Lung microvascular endothelial cell (primary cell): ENCODE measurements around the gene LRRC63. TPM values are rescaled to one million over a fixed set of nuclear protein-coding genes. Genes with fewer than 3 reads are reported as not detected.
"Not testable (repeated sequence)": the region's sequence is repeated elsewhere in the genome, so short reads cannot be mapped to it uniquely, and the experiment has no call there.

ENCODE experiments used
- DNase-seq, 2 donors: peaks; one replicate each; pipeline versions ENCODE4 v3.0.0 to v3.0.0-alpha.2; 2010; ENCODE audit warnings: low read depth in 2 of 2
- total RNA-seq: library from RNA; depleted of rRNA; stranded (reverse); fragments of >200 nt; gene quantifications from 2 replicates; pipeline ENCODE4 v1.2.1, GENCODE V29; 2014

Gene LRRC63
- total RNA-seq, 1 donor from 2014 or later = under 0.01 TPM

DNA sequence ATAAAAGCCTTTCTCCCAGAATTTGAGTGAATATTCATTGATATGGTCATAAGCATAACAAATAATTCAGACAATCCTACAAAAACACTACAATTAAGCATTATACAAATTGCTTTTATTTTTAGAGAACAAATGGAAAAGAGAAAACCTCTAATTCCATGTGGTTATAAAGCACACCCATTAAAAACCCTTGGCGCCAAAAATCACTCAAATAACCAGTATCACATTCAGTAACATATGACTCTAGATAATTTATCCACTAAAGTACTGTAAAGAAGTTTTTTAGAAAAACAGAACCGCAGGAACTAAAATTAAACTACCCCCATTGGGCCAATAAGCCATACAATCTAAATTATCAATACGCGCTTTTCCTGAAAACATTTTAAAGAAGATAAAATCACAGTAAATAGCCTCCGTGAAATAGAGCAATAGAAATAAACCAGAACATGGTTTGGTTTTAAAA, 30.3 kb upstream of the LRRC63 start:
- DNase-seq = no peak

DNA sequence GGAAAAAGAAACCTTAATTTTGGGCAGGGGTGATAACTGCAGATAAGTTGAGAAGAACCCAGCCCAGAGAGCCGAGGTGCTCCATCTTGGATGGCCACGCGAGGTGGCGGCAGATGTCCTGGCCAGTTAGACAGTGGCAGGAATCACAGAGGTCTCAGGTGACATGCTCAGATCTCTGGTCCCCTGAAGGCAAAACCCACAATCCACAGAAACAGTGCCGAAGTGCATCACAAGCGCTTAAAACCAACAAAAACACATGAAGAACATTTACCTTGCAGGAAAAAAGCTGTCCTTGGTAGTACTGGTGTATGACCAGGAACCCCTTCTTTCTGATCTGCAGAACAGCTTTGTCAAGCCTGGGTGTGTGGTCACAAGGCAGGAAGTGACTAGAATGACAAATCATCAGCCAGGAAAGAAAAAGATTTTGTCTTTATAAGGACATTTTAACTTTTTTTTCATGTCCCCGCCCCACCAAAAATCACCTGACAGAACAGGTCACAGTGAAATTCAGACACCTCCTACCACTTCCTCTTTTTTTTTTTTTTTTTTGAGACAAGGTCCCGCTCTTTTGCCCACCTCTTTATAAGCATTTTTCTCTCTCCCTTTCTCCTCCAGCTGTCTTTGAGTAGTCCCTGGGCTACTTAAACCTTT, 29.8 kb upstream of the LRRC63 start, which contains the start of gene LCP1:
Gene LCP1 (minus strand): TSS at position 338 of the 651 bp plus-strand sequence. CDS start 22,515 bp downstream, outside the sequence.
- no peak for DNase-seq

DNA sequence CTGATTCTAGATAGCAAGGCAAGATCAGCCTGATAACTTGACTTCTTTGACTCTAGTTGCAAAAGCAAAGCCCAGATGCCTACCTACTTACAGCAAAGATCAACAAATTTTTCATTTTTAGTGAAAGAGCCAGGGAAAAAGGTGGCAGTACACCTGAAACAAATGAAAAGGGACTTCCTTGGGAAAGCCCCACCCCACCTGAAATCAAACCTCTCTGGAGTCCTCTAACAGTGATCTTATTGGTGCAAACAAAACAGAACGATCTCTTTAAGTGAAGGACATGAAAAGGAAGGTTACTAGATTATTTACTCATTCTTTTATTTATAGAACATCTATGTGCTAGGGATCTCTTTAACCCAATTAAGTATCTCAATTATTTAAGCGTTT, 29.2 kb upstream of the LRRC63 start:
- no peak for DNase-seq

DNA sequence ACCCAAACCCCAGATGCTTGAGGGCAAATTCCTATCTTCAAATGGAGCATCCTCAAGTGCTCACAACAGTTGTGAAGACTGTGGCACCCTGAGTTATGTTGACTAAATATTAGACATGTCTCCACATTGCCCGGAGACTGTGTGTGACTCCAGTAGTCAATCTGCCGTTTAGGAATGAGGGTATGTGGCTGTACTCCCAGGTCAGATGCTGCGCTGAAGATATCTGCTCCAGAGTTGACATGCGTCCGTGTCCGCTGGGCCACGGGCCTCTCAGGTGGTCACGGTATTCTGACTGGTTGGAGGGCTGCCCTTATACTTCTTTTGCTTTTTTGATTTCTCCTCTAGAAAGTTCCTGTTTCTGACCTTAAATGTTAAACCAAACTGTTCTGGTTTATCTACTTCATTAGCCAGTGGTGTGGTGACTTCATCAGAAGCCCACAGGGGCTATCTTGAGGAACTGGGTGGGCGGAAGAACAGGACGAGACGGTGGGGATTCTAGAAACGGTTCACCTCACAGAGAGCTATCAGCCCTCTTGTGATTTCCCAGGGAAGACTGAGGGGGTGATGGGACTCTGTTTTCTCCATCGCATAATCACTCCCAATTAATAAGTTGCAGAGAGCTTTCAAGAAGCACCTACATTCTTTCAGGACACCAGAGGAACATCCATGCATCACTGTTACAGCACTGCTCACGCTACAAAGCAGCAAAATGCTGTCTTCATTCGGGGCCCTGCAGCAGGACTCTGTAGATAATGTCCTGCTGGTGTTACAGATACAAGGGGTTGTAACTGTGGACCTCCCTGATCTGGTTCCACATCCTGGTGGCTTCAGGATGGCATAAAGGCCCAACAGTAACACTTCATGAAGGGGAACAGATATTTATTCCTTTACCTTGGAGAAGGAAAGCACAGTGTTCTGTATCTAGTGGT, 28.4 kb upstream of the LRRC63 start:
- no peak for DNase-seq

DNA sequence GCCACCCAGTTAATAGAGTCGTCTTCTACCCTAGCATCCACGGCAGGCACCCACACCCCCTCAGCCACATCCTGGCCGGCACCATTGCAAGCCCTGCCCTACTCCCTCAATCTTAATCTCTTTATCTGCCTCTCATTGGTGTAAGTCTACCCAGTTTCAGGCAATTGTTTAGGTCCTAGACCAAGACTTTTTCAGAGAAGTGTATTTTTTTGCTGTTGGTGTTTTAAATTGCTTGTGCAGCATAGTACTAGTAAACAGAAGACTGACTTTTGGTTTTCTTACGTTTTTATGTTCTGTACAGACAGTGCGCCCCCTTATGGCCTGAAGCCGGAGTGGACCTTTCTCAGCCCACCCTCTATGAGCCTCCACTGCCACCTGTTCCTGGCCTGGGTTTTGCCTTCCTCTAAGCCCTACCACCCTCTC, 27.4 kb upstream of the LRRC63 start:
- peak; percentile 24 to 26 for DNase-seq

DNA sequence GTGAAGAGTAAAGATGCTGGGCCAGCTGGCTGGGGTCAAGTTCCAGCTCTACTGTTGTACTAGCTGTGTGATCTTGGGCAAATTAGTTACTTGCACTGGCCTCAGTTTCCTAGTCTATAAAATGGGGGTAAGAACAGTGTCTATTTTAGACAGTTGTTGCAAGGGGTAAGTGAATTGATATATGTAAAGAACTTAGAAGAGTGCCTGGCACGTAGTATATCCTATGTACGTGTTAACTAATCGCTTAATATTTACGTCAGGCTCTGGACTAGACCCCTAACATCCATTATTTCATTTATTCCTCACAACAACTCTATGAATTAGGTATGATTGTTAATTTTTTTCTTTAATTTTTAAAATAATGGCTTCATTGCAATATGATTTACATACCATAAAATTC, 26.1 kb upstream of the LRRC63 start:
- DNase-seq = no peak

DNA sequence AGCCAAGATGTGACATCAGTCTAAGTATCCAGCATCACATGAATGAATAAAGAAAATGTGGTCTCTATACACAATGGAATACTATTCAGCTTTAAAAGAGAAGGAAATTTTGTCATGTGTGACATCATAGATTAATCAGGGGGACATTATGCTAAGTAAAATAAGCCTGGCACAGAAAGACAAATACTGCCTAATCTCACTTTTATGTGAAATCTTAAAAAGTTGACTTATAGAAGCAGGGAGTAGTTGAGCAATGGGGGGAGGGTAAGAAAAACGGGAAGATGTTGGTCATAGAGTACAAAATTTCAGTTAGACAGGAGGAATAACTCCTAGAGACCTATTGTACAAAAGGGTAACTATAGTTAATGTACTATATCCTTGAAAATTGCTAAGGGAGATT, 19.3 kb upstream of the LRRC63 start:
- no peak for DNase-seq

DNA sequence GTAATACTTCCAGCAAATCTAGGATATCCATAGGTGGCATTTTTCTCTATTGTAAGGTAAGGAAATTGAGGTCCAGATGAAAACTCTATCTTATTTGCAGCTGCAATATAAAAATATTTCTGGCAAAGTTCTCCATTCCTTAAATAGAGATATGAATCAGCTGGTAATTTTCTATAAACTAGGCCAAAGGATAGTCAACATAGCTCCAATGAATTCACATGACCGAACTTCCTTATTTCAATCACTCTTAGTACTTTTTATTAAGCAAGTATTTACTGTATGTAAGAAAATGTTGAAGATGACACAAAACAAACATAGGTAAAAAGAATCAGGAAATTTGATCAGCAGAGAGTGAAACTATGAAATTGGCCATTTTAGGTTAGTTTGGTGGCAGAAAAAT, 16.7 kb upstream of the LRRC63 start:
- DNase-seq = no peak

DNA sequence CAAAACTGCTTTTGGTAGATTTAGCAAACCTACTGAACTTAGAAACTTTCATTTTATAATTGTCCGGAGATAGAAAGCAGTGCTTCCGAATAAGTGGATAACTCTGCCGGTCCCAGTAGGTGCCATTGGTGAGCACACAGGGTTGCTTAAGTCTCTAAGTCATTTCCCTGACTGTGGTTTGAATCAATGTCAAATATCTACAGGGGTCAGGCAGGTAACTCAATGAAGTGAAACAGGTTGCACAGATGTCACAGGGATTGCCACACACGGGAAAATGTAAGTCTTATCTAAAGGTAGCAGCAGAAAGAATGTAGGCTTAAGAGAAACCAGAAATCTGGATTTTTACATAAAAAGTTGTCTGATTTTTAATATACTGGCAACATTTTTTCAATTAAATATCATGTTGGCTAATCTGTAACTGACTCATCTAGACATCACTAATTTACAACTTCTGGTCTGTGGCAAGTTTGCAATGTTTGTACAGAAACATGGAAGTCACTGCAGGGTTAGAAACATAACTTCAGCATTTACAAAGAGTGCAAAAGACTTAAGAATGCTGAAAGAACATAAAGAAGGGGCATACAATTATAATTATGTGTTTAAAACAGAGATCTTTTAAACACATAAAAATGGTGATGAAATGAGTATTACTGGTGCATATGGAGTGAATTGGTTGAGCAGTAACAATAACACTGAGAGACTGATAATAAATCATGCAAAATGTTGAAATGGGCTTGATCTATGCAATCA, 14.3 kb upstream of the LRRC63 start:
- no peak for DNase-seq

DNA sequence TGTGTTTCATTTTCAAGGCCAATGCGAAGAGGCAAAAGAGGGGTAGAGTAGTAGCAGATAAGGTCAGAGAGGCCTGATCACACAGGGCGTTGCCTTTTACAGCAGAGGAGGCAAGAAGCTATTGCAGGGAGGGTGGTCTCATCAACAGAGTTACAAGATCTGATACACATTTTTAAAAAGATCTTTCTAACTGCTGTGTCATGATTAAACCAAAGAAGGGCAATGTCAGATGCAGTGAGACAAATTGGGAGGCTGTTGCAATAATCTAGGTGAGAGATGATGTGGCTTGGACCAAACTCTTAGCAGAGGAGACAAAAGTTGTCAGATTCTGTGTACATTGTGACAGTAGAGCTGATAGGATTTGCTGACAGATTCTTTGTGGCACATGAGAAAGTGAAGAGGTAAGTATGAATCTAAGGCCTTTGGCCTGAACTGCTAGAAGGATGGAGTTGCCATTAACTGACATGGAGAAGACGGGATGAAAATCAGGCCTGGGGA, 13.0 kb upstream of the LRRC63 start:
- DNase-seq = no peak

DNA sequence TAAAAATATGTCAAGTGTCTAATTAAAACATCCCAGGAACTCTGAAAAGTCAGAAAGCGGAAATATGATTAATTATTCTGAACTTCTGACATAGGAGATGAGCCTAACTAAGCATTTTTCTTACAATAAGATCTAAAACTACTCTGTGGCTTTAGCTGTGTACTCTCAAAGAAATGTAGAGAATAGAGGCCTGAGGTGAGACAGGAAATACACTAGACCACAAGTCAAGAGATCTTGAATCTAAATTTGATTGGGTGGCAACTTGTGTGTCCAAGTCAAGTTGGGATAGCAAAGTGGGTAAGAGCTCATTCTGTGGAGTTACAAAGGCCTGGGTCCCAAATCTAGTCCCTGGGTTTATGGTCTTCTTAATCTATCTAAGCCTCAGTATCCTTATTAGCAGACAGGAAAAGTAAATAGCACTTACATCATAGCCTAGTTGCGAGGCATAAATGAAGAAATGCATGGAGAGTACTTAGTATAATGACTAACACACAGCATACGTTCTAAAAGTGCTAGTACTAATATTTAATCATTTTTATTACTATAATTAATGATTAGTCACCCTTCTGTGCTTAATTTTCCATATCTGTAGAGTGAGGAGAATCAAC, 9.4 kb upstream of the LRRC63 start:
- no peak for DNase-seq

DNA sequence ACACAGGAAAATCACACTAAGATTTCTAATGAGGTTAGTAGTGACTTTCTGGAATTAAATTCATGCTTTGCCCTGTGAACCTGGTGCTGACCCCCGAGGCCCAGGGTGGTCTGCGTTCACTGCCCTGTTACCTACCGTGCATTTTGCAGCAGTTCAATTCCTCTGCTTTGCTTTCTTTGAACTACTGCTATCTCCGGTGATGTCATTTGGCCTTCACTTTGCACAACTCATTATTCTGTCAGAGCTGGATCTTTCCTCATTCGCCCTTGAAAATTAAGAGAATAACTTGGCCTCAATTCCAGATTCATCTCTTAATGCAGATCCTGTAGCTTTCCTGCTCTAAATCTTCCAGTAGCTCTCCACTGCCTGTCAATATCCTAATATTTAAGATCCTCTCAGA, 8.8 kb upstream of the LRRC63 start:
- DNase-seq = no peak

DNA sequence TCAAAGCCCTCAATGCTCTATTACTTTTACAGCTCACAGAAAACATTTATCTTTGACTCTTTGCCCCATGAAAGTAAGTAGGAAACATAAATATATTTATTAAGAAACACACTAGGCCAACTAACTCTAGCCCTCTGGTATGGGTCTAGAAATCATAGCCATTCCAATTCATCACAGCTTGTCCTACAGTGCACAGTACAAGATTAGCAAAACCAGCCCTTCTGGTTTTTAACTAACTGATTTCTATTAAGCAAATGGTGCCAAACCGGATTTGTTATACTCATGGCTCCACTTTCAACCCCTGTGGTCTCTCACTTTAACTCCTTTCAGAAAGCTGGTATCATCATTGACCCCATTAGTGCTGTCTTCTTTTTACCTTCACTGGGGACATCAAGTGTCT, 5.6 kb upstream of the LRRC63 start:
- no peak for DNase-seq

DNA sequence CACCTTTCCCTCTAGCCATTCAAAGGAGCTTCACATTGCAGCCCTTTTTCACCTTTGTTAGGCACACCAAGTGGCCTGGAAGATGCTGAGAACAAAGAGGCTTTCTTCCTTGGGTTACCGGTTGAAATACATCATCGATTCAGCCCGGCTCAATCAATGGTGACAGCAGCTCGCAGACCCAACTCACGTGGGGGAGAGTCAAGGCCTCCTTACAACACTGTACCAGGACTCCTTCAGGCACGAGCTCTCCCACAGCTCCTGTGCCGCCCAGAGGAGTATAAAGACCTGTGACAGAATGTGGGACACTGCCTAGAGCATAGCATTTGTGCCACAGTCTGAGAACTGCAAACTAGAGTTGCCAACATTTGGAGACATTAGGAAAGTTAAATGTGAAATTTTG, 3.9 kb upstream of the LRRC63 start:
- DNase-seq = no peak

DNA sequence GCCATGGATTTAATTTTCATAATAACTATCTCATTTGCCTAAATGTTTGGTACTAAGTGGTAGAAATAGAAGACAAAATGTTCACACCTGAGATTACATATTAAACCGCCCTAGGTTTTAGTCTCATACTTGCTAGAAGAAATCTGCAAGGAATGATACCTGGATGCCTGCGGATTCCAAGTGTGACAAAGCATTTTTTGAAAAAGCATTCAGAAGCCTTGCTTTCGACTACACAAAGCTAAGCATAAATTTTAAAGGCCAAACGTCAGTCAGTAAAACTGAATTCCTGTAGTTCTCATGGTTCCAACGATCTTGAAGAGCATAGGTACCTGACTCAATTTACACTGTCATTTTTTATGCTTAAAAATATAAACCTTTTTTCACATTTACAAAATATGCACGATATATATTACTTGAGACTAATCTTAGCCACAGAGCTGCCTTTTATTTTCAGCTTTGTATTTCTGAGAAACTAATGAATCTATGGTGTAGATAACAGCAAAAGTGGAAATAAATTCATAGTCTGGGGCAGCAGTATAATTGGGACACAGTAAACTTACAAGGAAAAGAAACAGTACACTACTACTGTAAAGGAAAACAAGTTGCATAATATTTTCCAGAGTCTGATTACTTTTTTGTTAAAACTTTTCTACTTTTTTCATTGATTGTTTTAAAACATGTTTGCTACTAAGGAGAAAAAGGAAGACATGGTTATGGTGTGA, 1.2 kb upstream of the LRRC63 start:
- no peak for DNase-seq

DNA sequence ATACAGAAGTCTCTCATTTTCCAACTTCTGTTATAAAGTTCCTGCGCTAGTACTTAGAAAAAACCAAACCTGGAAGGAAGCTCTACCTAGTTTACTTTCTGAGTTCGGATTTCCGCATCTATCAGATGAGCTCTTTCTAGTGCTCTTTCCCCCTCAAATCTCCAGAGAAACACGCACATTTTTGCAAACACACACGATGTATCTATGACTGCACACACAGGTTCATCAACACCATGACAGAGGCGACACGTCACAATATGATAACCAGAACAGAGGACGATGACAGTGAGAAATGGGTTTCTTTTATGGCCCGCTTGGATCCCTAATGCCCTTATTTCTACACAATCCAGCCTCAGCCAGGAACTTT, 629 bp upstream of the LRRC63 start:
- peak in 1 of 2 donors; percentile 41 for DNase-seq

DNA sequence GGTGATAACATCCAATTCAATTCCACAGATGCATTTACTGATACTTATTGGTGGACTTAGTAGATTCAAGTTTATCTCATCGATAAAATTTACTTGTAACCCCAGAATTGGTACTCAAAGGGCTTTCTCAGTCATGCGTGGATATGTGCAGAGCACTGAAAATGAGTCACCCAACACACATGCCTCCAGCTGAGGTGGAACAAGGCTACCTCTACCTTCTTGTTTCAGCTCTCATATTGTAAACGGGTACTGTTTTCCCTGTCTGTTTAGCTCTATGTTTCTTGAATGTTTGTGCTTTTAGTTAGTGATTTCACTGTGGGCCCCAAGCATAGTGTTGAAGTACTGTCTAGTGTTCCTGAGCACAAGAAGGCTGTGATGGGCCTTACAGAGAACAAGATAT, 1.5 kb downstream of the LRRC63 start:
- no peak for DNase-seq

DNA sequence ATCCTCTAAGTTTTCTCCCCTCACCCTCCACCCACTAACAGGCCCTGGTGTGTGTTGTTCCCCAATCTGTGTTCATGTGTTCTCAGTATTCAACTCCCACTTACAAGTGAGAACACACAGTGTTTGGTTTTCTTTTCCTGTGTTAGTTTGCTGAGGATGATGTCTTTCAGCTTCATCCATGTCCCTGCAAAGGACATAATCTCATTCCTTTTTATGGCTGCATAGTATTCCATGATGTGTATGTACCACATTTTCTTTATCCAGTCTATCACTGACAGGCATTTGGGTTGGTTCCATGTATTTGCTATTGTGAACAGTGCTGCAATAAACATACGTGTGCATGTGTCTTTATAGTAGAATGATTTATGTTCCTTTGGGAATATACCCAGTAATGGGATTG, 3.0 kb downstream of the LRRC63 start:
- not testable (repeated sequence) for DNase-seq

DNA sequence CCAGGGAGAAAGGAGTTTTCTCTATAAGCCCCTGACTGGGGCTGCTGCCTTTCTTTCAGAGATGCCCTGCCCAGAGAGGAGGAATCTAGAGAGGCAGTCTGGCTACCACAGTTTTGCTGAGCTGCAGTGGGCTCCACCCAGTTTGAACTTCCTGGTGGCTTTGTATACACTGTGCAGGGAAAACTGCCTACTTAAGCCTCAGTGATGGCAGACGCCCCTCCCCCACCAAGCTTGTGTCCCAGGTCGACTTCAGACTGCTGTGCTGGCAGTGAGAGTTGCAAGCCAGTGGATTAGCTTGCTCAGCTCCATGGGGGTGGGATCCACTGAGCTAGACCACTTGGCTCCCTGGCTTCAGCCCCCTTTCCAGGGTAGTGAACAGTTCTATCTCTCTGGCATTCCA, 8.5 kb downstream of the LRRC63 start:
- DNase-seq = not testable (repeated sequence)

DNA sequence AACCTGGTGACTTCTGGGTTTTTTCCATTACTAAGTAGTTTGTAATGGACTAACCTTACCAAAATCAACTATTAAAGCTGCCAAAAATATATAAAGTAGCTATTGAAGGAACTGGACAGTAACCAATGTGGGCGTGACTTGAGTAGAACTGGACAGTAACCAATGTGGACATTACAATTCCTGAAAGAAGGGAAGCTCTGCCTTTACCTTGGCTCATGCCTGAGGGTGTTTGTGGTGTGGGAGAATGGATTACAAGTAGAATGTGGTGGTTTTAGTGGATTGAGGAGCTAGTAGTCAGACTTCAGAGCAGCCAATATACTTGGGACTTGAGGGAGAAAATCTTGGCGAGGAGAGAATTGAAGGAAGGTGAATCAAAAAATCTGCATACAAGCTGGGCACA, 17.5 kb downstream of the LRRC63 start:
- DNase-seq = no peak

DNA sequence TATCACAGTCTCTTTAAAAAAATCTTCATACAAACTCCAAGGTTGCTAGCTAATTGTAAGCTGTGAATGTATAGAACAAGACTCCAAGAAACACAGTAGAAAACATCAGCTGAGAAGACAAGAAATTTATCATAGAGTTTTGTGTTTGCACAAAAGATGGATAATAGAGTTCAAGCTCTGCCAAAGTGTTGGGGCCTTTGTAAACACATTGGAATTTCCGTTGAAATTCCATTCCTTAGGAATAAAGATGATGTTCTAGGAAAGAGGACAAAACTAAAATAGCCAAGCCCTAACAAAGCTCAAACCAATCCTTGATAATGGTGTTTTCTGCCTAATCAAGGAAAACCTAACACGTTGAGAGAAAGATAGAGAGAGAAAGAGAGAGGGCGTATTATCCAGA, 20.6 kb downstream of the LRRC63 start:
- peak in 1 of 2 donors; percentile 52 for DNase-seq
